PC-3 (cell line): ENCODE results near the gene MACROH2A1.

Experiments
- CTCF ChIP-seq: fragments of 300-600 bp; sonication (generic); conservative IDR thresholded peaks from 2 replicates; pipeline ENCODE4 v1.5.1; 2017; ENCODE audit warnings: antibody characterized with exemption, low read depth, mild to moderate bottlenecking, low read length
- EZH2 ChIP-seq: fragments of 300-600 bp; sonication (generic); IDR thresholded peaks from one replicate; pipeline ENCODE4 v1.6.1; 2017; ENCODE audit warnings: antibody characterized with exemption, mild to moderate bottlenecking, low read length; ENCODE audit not compliant: unreplicated experiment
- EZH2phosphoT487 ChIP-seq: fragments of 300-600 bp; sonication (generic); IDR thresholded peaks from 2 replicates; pipeline ENCODE4 v1.6.1; 2018; ENCODE audit warnings: mild to moderate bottlenecking, antibody characterized with exemption, low read length, borderline replicate concordance

- TF ChIP-seq CTCF (no peak), EZH2phosphoT487 (no peak), EZH2 (no peak)
Measured at GRCh38 chr5:135398160-135398854, 724 bp downstream of the MACROH2A1 start.
